Measurements from ENCODE around the gene GPR61.

DNA sequence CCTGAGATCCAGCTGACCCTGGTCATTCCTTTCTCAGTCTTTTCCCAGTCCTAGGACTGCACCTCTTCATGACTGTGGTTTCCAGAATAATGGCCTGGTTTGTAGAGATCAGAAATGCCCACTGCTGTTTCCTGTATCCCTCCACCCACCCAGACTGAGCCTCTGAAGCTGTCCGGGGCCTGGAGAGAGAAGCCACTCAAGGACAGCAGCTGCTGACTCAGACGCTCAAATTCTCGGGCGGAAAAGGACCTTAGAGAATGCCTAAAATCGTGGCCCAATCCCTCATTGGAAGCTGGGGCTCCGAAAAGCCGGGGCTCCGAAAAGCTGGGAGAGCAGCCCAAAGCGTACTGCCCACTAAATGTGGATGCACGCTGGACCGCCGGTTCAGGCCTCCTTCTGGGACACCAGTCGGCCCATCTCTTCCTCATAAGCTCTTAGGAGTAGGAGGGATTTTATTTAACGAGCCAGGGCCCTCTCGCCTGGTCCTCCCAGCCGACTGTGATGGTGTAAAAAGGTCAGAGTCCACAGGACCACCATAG lies 7.8 kb upstream of the GPR61 start:
- TF ChIP-seq, protein P1, sequence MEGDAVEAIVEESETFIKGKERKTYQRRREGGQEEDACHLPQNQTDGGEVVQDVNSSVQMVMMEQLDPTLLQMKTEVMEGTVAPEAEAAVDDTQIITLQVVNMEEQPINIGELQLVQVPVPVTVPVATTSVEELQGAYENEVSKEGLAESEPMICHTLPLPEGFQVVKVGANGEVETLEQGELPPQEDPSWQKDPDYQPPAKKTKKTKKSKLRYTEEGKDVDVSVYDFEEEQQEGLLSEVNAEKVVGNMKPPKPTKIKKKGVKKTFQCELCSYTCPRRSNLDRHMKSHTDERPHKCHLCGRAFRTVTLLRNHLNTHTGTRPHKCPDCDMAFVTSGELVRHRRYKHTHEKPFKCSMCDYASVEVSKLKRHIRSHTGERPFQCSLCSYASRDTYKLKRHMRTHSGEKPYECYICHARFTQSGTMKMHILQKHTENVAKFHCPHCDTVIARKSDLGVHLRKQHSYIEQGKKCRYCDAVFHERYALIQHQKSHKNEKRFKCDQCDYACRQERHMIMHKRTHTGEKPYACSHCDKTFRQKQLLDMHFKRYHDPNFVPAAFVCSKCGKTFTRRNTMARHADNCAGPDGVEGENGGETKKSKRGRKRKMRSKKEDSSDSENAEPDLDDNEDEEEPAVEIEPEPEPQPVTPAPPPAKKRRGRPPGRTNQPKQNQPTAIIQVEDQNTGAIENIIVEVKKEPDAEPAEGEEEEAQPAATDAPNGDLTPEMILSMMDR (IDR thresholded peaks at IDR 0.05; ENCODE audit: poor library complexity, severe bottlenecking), result no peak
- no peak for TF ChIP-seq EP300 (conservative IDR thresholded peaks at IDR 0.05; ENCODE audit: poor library complexity, severe bottlenecking)
